ENCODE results near the gene GFER.

GFER gene

DNA sequence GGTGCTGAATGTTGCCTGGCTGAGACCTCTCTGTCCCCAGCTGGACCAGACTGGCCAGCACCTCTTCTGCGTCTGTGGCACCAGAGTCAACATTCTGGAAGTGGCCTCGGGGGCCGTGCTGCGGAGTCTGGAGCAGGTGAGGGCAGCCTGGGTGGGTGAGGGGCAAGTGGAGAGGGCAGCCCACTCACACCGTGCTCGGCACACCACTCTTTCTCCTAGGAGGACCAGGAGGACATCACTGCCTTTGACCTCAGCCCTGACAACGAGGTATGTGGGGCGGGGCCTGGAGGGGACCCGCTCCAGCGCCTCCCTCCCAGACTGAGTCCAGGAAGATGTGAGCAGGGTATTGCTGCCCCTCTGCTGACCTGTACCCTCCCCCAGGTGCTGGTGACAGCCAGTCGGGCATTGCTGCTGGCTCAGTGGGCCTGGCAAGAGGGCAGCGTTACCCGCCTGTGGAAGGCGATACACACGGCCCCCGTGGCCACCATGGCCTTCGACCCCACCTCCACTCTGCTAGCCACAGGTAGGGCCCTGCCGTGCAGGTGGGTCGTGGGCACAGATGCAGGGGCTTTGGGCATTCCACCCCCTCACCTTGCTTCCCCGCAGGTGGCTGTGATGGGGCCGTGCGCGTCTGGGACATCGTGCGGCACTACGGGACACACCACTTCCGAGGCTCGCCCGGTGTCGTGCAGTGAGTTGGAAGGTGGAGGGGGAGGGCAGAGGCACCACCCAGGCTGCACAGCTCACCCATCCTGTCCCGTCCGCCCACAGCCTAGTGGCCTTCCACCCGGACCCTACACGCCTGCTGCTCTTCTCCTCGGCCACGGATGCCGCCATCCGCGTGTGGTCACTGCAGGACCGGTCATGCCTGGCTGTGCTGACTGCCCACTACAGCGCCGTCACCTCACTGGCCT is 9.6 kb upstream of the GFER start:
- DNase-seq (ENCODE audit: low read depth in 3 of 3) = no peak

DNA sequence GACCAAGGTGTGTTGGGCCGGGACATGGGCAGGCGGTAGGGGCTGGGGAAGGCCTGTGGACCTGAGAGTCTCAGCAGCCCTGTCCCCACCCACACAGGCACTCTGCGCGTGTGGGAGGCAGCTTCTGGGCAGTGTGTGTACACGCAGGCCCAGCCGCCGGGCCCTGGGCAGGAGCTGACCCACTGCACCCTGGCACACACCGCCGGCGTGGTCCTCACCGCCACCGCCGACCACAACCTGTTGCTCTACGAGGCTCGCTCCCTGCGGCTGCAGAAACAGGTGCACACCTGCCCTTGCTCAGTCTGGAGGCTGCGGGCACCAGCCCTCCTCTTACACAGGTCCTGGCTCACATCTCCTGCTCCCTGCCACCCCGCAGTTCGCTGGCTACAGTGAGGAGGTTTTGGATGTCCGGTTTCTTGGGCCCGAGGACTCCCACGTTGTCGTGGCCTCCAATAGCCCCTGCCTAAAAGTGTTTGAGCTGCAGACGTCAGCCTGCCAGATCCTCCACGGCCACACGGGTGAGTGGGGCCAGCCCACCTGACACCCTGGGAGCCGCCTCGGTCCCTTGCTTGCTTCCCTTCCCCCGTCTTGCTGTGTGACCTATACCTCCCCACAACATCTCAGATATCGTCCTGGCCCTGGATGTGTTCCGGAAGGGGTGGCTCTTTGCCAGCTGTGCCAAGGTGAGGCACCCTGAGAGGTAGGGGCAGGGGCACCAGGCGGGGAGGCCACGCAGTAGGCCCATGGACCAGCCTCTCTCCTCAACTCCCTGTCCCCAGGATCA is 8.4 kb upstream of the GFER start:
- no peak for DNase-seq (ENCODE audit: low read depth in 3 of 3)

DNA sequence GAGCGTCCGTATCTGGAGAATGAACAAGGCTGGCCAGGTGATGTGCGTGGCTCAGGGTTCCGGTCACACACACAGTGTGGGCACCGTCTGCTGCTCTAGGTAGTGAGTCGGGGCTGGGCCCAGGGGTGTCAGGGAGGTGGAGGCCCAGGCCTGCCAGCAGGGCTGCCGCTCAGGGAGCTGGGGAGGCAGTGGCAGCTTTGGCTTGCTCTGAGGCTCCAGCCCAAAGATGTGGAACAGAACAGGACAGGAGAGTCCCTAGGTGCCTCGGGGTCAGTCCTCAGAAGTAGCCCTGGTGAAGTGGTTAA is 7.8 kb upstream of the GFER start:
- no peak for DNase-seq (ENCODE audit: low read depth in 3 of 3)

DNA sequence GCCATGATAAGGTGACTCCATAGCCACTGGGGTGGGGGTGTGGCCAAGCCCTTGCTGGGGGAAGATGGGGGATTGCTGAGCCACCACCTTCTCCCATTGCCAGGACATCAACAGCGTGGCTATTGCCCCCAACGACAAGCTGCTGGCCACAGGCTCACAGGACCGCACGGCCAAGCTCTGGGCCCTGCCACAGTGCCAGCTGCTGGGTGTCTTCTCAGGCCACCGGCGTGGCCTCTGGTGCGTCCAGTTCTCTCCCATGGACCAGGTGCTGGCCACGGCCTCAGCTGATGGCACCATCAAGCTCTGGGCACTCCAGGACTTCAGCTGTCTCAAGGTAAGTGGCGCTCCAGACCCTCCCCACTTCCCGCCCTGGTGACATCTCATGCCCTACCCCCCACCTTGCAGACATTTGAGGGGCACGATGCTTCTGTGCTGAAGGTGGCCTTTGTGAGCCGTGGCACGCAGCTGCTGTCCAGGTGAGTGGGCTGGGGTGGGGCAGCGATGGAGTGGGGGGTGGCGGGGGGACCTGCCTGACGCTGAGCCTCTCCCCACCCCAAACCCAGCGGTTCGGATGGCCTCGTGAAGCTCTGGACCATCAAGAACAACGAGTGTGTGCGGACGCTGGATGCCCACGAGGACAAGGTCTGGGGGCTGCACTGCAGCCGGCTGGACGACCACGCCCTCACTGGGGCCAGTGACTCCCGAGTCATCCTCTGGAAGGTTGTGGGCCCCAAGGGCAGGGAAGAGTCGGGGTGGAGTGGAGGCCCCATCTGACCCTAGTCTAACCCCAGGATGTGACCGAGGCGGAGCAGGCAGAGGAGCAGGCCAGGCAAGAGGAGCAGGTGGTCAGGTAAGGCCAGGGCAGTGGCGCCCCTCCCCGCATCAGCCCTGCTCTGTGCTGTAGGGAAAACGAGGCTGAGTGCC is 6.8 kb upstream of the GFER start:
- DNase-seq (ENCODE audit: low read depth in 3 of 3) = no peak

DNA sequence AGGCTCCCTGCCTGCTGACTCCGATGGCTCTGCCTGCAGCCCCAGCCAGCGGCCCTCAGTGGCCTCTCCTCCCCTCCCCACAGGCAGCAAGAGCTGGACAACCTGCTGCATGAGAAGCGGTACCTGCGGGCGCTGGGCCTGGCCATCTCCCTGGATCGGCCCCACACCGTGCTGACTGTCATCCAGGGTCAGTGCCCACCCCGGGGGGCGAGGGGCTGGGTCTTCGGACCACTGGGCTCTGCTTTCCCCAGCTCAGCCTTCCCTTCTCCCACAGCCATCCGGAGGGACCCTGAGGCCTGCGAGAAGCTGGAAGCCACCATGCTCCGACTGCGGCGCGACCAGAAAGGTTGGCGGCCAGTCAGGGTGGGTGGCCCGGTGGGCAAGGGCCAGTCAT is 6.1 kb upstream of the GFER start:
- DNase-seq (ENCODE audit: low read depth in 3 of 3) = no peak

DNA sequence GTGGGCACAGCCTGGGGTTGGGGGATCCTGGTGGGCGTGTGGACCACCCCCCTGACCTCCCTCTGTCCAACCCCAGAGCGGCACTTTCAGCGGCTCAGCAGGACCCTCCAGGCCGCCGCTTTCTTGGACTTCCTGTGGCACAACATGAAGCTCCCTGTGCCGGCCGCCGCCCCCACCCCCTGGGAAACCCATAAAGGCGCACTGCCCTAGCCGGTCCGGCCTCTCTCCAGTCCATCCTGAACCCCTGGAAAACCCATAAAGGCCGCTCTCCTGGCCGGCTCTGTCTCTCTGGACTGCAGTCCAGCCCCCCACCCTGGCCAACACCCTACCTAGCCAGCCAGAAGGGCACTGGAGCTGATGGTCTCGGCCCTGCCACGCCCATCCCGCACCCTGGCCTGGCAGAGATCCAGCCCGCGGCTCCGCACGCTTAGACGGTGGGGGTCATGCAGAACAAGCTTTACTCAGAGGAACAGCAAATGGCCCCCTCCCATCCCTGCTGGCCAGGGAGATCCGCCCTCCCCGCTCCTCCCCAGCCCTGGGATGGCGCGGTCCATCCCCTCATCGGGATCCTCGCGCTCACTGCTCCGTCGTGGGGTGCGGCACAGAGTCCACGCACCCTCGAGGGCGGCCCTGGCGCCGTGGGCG is 5.4 kb upstream of the GFER start:
- DNase-seq (ENCODE audit: low read depth in 3 of 3) = no peak

DNA sequence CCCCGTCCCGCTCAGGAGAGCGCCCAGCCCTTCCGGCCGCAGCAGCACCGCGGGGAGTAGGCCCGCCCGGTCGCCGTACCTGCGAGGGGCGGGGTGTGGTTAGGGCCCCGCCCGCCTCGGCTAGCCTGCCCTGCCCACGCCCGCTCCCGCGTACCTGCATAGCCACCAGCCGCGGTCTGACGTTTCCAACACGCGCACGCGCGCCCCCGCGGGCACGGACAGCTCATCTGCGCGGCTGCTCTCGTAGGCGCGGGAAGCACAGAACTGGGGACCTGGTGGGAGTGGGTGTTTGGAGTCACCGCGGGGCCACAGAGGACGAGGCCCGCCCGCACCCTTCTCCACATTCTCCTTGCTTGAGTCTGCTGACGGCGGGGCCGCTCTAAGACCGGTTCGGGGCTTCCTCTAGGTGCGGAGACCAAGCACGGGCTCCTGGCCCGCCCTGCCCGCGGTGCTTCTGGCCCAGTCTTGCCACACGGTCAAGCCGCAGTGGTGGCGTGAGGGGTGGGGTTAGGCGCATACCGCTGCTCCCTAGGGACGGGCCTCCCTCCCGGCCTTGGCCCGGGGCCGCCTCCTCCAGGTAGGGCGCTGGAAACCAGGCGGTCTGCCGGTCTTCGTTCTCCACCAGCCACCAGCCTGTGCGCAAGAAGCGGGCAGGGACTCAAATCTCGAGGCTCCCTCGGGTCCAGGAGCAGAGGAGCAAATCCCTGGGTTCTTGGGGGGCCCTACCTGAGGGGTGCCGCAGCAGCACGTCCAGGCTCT is 4.5 kb upstream of the GFER start:
- no peak for DNase-seq (ENCODE audit: low read depth in 3 of 3)

DNA sequence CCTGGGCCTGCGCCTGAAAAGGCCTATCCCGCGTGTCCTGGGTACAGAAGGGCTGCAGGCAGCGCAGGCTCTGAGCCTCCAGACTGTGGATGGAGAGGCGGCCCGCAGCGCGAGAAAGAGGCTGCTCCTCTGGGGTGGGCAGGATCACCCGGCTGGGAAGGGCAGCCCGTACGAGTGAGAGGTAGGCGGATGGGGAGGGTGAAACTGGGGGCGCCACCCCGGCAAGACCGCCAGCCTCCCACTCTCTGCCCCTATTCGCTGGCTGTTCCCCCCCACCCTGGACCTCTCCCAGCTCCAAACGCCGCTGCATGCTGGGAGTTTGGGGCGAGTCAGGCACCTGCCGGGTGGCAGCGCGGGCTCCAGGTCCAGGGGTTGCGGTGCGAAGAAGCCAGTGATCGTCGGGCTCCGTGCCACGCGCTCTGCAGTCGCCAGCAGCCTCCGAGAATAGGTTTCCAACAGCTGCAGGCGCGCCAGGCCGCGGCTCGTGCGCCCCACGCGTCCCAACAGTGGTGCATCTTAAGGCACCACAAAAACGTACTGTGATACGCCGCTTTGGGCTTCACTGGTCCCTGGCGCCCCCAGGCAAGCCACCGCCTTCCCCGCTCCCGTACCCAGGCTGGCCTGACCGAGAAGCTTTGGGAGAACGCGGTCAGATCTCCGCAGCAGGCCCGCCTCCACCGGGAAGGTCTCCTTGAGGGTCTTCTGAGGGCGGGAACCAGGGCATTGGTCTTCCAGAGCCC is 3.8 kb upstream of the GFER start:
- no peak for DNase-seq (ENCODE audit: low read depth in 3 of 3)

DNA sequence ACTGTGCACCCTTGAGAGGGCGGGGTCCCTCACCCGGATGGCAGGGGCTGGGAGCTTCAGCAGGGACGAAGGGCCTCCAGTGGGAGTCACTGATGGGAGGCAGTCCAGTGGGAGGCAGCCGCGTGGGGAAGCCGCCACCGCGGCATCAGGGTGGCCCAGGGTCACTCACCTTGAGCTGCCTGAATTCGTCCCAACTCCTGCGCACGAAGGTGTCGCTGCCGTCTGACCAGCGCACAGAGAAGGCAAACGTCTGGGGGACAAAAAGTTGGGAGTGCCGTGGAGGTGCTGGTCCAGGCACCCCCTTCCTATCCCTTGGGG is 3.3 kb upstream of the GFER start:
- DNase-seq (ENCODE audit: low read depth in 3 of 3) = no peak

DNA sequence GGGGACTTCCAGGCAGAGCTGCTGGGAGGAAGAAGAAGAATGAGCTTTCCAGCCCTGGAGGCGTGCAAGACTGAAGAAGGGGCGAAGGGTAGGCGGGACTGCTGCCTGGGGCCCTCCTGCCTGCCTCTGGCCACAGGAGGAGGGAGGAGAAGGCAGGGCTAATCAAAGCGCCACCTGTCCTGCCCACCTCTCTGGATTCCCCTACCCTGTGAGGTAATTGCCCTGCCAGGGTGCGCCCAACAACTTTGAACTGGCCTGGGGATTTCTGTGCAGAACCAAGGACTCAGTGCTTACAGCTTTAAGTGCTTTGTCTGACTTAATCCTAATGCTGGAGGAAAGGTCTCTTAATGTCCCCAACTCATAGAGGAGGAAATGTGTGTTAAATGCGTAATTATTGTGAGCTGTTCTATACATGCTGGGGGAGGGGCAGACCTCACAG is 2.6 kb upstream of the GFER start, which contains the start of gene NOXO1:
NOXO1 (minus strand) TSS at position 72 of the 439 bp plus-strand sequence. CDS start 290 bp downstream, outside the sequence.
- DNase-seq (ENCODE audit: low read depth in 3 of 3) = no peak

DNA sequence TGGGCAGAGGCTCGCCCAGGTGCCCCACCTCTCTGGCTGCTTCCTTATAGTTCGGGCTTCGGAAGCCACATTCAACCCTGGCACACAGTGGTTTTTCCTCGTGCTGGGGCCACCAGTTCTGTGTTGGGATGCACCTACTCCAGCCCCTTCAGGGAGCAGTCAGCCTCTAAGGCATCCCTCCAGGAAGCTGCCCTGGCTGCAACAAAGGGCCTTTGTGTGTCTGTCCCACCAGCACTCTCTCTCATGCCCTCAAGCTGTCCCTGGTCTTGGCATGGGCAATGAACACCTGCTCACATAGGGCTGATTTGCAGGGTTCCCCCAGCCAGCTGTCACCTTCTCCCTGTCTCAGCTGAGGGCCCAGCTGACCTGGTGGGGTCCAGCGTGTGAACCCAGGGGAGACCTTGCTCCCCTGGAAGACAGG is 2.0 kb upstream of the GFER start:
- DNase-seq (ENCODE audit: low read depth in 3 of 3) = no peak

DNA sequence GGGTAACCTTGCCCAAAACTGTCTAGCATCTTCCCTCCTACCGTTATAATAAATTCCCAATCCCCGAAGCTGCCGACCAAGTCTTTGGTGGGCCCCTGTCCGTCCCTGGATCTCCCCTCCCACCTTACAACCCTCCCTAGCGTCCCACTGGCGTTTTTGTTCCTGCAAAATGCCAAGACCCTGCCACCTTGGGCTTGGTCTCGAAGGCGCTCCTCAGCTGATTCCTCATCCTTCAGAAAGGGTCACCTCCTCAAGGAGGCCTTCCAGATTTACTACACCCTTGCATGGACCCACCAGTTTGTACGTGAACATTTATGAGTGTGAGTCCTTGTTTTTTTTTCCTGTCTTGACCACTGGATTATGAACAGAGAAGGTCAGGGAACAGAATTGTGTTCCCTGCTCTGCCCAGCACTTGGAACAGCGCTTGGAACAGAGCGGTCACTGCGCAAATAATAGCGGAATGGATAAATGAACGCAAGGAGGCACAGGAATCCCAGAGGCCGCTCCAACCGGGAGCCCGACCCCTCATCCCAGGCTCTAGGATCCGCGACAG is 926 bp upstream of the GFER start:
- no peak for DNase-seq (ENCODE audit: low read depth in 3 of 3)

DNA sequence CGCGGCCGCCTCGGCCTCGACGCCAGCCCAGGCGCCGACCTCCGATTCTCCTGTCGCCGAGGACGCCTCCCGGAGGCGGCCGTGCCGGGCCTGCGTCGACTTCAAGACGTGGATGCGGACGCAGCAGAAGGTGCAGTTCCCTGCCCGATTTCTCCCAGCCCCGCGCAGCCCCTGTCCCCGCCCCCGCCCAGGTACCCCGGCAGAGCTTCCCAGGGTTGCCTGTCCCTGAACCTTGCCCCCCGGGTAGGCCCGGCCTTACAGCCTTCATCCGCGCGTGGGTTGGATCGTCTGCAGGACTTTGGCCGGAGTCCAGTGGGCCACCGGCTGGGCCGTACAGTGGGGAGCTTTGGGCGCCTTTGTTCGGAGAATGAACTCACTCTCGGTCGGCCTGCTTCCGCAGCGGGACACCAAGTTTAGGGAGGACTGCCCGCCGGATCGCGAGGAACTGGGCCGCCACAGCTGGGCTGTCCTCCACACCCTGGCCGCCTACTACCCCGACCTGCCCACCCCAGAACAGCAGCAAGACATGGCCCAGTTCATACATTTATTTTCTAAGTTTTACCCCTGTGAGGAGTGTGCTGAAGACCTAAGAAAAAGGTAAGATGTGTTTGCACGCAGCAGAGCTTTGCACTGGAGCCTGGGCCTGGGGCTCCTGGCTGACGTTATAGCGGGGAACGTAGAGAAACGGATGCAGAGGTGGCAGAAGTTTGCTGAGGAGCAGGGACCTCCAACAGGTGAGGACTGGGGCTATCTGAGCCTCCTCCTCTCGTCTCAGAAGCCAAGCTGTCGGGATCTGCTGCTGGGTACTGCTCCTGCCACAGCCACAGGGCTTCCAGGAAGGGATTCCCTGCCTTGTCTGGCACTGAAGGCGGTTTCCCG is 593 bp downstream of the GFER start:
- no peak for DNase-seq (ENCODE audit: low read depth in 3 of 3)

DNA sequence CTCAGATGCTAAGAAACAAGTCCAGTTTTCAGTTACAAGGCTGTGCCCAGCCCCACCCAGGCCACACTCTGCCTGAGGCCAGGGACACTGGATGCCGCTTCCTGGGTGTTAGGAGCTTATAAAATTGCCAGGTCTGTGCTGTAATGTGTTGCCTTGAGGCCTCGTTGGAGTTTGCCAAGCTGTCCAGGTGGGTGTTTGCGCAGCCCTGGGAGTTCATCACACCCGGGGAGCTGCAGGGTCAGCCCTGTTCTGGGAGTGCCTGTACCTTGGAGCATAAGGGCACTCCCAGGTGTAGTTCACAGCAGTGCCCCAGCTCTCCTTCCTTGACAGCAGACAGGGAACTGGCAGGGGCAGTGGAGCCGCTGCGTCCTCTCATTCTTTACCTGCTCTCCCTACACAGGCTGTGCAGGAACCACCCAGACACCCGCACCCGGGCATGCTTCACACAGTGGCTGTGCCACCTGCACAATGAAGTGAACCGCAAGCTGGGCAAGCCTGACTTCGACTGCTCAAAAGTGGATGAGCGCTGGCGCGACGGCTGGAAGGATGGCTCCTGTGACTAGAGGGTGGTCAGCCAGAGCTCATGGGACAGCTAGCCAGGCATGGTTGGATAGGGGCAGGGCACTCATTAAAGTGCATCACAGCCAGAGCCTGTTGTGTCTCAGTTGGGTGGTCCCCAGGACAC is 1.6 kb downstream of the GFER start:
- DNase-seq (ENCODE audit: low read depth in 3 of 3) = no peak

DNA sequence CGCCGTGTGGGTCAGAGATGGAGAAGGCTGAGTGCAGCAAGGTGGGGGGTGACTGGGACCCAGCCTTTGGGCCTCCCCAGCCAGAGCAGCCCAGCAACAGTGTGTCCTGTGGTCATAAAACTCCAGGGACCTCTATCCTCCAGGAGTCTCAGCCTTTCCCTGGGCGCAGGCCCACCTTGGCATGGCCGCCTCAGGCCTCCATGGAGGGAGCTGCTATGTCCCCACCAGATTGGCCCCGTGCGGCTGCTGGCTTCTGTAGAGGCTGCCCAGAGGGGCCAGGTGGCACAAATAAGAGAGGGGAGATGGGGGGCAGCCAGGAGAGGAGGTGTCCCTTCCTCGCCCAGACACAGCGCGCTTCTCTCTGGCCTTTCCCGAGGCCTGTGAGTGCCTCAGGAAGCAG is 3.2 kb downstream of the GFER start:
- DNase-seq (ENCODE audit: low read depth in 3 of 3) = no peak

DNA sequence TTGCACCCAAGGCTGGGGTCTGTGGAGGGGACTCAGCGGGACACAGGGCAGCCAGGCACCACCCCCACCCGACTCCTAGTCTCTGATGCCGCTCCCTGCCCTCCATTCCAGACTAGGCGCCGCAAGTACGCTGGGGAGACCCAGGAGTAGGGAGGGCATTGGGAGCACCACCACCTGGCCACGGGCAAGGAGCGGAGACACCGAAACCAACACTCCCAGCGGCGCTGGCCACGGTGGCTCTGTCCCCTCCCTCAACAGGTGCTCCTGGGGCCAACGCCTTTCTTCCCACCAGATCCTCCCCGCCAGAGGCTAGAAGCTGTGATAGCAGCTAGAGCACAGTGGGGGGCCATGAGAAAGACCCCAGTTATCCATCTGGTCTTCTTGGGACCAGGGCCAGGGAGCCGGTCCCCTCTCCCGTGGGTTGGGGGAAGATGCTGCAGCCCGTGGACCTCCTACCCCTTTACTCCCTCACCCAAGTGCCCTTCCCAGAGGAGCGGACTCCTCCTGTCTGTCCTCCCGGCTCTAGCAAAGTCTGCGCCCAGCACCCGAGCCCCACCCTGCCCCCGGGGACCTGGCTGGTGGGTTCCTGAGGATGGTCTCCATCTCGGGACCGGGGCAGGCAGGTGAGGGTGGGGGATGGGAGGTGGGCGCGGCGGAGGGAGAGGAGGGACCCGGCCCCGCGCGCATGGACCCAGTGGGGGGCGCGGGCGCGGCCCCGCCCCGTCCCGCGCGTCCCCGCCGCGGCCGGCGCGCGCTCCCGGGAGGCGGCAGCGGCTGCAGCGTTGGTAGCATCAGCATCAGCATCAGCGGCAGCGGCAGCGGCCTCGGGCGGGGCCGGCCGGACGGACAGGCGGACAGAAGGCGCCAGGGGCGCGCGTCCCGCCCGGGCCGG is 5.5 kb downstream of the GFER start, which contains the start of gene SYNGR3:
SYNGR3 (plus strand) TSS at position 762 of the 892 bp plus-strand sequence. CDS start 133 bp downstream, outside the sequence.
- no peak for DNase-seq (ENCODE audit: low read depth in 3 of 3)

DNA sequence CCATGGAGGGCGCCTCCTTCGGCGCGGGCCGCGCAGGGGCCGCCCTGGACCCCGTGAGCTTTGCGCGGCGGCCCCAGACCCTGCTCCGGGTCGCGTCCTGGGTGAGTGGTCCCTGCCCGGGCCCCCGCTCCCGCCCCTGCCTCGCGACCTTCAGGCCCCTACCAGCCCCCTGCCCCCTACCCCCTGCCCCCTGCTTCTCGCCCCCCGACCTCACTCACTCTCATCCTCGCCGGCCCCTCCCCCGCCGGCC is 6.0 kb downstream of the GFER start:
- no peak for DNase-seq (ENCODE audit: low read depth in 3 of 3)
